HG02588 (cell line): ENCODE measurements around the gene CYBRD1.
A peak's percentile ranks its signal among the peaks of the same experiment; 100 is the strongest.
"Not testable (repeated sequence)": the region's sequence is repeated elsewhere in the genome, so short reads cannot be mapped to it uniquely, and the experiment has no call there.

Experiments
- ATAC-seq: cut with Tn5 transposase; IDR thresholded peaks from one replicate; pipeline ENCODE4 v1.9.1; 2021; ENCODE audit warnings: mild to moderate bottlenecking, moderate library complexity; ENCODE audit not compliant: unreplicated experiment

The CYBRD1 gene

DNA sequence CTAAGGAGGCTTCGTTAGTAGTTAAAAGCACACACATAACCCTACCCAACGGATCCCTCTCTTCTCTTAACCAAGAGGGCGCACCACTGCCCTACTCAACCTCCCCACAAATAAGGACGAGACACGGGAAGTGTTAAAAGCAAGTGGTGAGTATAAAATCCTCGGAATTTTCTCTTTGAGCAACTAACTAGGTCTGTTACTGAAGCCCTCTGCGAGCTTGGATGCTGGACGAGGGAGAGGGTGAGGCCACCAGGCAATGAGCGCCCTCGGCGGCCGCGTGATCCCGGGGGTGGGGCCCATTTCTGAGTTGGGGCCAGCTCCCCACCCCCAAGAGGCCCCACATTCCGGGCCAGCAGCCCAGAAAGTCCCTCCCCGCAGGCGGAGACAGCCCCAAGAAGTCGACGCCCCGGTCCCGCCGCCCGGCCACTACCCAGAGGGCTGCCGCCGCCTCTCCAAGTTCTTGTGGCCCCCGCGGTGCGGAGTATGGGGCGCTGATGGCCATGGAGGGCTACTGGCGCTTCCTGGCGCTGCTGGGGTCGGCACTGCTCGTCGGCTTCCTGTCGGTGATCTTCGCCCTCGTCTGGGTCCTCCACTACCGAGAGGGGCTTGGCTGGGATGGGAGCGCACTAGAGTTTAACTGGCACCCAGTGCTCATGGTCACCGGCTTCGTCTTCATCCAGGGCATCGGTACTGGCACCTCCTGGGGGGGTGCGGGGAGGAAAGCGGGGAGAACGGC lies at the start of gene CYBRD1:
Gene CYBRD1, plus strand, starts transcription at position 423 of the 736 bp plus-strand sequence. Its CDS starts 72 bp downstream, at position 495.
- ATAC-seq, result peak; percentile 58

DNA sequence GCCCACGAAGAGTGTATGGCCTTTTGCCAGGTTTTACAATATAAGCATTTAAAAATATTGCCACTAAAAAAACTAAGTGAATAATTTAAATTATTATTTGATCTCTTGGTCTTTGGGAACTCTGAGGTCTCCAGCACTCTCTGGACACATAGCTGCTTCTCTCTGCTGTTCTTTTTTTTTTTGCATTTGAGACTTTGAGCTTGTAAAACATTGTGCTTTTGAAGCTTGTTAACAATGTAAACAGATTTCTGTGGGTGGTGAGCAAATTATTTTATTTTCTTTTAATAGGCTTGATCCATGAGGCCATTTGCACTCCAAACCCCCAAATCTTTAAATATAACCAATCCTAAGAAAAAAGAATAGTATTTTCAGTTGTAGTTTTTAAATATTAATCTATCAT lies 46.3 kb upstream of the CYBRD1 start:
- no peak for ATAC-seq

GRCh38 chr2:171478345-171478744 lies 43.9 kb upstream of the CYBRD1 start:
- no peak for ATAC-seq

DNA sequence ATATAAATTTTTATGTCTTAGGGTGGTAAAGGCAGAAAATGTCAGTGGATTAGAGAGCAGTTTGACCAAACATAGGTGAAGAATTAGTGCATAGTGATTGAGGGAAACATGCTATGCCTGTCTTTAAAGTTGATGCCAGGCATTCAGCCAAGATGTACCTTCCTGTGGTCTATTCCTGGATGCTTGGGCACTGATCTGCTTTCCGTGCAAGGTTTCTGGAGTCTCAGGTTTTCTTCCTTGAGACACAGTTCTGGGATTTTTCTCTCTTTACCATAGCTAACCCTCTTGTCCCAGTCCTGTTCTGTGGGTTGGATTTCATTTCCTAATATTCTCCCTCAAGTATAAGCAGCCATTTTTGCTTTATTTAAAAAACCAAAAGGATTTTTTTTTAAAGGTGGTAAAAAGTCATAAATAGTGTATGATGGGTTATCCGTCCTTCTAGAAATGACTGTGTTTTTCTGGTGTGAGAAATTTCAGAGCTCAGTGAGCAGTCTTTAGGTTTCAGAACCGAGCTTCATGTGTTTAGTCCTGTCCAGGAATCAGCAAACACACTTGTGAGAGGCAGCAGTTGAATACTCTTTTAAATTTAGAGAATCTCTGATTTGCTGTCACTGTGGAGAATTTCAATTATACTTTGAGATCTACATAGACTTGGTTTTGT lies 43.0 kb upstream of the CYBRD1 start:
- ATAC-seq, result peak; percentile 75

- ATAC-seq, result no peak
These were observed 41.4 kb upstream of the CYBRD1 start for GRCh38 chr2:171480908-171481307.

GRCh38 chr2:171482308-171482707 lies 40.0 kb upstream of the CYBRD1 start:
- ATAC-seq, result peak; percentile 46

GRCh38 chr2:171482877-171483276 lies 39.4 kb upstream of the CYBRD1 start:
- ATAC-seq, result no peak

DNA sequence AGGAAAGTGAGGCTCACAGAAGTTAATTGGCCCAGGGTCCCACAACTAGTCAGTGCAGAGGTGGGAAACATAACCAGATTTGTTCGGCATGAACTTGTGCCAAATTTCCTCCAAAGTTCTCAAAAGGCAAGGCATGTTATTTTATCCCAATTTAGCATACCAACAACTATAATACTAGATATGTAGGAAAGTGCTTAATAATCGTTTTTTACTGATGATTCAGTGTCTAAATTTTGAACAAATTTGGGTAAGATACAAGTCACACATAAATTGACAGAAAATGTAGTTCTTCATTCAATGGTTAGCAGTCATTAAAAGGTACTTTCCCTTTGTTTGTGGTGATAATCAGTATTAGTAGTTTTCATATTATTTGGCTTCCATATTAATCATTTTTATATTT lies 38.5 kb upstream of the CYBRD1 start:
- ATAC-seq, result no peak

DNA sequence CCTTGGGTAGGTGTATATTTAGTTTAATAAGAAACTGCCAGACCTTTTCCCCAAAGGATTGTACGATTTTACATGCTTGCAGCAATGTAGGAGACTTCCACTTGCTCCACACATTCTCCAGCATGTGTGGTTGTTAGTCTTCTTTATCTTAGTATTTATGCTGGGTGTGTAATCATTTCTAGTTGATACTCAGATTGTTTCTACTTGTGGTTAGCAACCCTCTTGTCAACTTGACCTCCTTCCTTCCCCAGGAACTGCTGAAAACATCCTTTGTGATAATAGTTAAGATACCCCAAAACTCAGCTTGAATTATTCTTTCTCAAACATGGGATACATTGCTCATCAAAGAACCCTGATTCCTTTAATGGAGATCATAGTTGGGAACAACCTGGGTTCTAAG lies 37.2 kb upstream of the CYBRD1 start:
- ATAC-seq, result no peak

- no peak for ATAC-seq
These were observed 35.1 kb upstream of the CYBRD1 start for GRCh38 chr2:171487201-171487600.

DNA sequence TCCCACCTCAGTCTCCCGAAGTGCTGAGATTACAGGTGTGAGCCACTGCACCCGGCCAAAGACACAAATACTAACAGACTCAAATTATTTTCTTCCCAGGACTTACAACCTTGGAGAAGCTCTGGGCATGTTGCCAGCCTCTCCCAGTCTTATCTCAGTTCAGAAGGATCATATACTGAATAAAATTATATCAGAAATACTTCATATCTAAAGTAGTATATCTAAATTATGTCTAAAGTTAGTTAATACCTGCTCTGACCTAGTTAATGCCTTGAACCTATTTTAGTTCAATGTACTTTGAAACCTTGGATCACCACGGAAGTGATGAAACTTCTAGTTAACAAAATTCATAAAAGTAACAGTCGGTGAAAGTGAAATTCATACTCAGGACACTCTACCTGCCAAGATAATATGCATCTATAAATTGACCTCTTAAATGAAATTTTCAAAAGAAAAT lies 34.4 kb upstream of the CYBRD1 start:
- ATAC-seq, result no peak

GRCh38 chr2:171490577-171490976 lies 31.7 kb upstream of the CYBRD1 start:
- ATAC-seq, result no peak

DNA sequence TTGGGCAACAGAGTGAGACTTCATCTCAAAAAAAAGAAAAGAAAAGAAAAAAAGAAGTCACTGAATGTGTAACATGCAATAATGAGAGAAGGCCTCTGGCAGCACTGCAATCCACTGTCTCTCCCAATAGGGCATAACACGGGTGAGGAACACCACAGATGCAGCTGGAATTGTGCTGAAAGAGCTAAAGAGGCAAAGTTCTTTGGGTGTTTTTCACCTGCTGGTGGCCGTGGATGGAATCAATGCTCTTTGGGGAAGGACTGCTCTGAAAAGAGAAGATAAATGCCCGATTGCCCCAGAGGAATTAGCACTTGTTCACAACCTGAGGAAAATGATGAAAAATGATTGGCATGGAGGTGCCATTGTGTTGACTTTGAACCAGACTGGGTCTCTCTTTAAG lies 31.0 kb upstream of the CYBRD1 start:
- ATAC-seq, result no peak

DNA sequence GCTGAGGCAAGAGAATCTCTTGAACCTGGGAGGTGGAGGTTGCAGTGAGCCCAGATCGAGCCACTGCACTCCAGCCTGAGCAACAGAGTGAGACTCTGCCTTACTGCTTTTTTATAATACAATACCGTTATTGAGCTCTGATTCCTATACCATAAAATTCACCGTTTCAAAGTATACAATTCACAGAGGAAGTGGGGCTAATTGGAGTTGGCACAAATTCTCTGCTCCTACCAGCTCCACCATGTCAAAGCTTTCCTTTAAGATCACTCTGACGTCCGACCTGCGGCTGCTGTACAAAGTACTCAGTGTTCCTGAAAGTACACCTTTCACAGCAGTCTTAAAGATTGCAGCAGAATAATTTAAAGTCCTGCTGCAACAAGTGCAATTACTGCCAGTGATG lies 29.6 kb upstream of the CYBRD1 start:
- ATAC-seq, result no peak

GRCh38 chr2:171497664-171498063 lies 24.6 kb upstream of the CYBRD1 start:
- ATAC-seq, result not testable (repeated sequence)

- no peak for ATAC-seq
These were observed 16.9 kb upstream of the CYBRD1 start for GRCh38 chr2:171505374-171505773.

DNA sequence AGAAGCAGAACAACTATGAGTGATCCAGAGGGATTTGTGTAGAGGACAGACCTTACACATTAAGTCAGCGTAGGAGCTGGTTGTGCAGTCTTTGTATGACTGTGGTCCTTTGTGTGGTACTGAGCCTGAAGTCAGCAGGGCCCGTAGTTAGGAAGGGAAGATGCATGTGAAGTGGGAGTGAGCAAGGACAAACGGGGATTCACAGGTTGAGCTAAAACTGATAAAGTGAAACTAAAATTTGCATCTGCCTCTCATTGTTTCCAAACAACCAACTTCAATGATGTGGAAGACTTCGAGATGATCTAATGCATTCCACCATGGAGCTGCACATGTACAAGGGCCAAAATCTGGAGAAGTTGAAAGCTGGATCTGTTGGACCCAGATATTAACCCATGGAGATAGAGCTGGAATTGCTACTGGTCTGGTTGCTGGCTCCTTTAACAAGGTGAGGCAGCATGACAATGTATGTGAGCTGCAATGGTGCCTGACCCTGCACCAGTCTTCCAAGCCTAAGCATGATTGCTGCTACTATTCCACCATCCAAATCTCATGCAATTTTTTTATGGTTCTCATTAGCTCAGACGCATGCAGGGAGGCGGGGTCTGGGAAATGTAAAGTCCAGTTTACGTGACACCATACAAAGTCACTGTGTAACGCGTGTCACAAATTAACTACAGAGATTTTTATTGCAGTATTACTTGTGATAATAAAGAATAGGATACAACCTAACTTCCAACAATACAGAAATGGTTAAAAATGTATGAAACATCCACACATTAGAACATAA lies 12.1 kb upstream of the CYBRD1 start:
- peak; percentile 73 for ATAC-seq

DNA sequence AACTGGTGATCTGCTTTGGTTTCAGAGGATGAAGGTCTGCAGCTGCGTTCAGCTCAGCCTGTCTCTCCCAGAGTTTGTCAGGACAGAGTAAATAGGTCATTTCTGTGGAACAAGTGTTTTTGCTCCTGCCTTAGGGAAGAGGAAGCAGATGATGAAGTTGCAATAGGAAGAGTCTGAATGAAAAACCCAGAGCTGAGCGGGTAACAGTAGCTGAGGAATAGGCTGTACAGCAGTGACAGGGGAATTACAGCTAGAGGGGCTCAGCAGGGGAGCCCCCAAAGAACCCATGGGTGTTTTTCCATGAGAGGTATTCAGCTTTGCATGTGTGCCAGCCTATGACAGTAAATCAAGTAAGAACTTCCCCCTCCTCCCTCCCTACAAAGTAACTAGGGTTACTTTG lies 10.3 kb upstream of the CYBRD1 start:
- ATAC-seq, result no peak

DNA sequence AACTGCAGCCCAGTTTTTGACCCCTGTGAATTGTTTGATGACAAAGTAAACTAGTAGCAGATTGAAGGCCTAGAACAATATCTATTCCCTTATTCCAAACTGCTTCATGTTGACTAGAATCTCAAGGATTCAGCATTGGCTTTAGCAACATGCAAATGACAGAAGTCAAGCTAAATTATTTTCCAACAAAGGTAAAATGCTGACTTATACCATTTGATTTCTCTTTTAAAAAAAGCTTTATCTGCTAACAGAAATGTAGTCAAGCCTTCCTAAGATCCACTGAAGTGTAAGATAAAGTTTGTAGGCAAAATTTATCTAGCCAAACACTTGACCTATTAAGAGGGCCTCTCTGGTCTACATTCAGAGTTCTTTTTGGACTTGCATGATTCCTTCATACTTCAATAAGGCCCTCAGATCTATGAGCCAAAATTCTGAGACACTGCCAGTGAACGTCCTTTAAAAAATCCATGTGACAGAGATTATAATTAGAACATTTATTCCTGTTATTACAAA lies 9.5 kb upstream of the CYBRD1 start:
- ATAC-seq, result no peak

DNA sequence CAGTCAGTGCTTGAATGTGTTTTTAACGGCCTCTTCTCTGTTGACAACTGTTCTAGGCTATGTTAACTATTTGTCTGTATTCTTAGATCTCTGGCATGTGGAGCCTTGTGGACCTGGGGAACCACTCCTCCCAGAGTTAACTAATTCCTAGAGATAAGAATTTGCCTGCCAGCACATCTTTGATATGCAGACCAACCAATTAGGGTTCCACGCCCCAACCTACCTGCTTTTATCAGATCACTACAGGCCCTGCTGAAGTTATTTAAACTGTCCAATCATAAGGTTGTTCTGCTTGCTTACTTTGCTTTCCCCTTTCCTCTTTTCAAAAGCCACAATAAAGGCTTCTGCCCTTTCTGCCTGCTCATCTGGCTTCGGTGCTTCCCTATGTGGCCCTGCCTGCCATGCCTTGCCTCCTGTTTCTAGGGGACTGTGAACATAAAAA lies 8.5 kb upstream of the CYBRD1 start:
- no peak for ATAC-seq

GRCh38 chr2:171514908-171515582 lies 7.2 kb upstream of the CYBRD1 start:
- no peak for ATAC-seq
